HG03521 (cell line): Measurements from ENCODE around the gene ZNF212.

Experiments
- ATAC-seq: cut with Tn5 transposase; IDR thresholded peaks from one replicate; pipeline ENCODE4 v1.9.1; 2021; ENCODE audit warnings: mild to moderate bottlenecking, moderate library complexity; ENCODE audit not compliant: unreplicated experiment

ZNF212 gene

GRCh38 chr7:149284850-149285585 is 45.6 kb downstream of the ZNF212 start:
- peak; percentile 98 for ATAC-seq

DNA sequence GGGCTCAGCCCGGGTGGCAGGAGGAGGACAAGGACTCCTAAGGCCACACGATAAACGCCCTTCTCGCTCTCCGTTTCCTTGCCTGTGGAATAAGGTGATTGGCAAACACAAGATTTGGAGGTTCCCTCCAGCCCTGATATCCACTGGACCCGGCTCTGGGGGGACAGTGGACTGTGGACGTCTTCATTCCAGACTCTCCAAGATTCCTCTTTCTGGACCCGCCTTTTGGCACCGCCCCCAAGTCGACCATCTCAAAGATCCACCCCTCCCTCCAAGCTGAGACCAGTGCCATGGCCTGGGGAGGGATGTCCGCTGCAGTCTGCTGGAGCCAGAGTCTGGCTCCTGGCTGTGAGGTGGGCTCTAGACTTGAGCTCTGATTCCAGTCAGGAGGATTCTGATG is 46.2 kb downstream of the ZNF212 start:
- no peak for ATAC-seq

DNA sequence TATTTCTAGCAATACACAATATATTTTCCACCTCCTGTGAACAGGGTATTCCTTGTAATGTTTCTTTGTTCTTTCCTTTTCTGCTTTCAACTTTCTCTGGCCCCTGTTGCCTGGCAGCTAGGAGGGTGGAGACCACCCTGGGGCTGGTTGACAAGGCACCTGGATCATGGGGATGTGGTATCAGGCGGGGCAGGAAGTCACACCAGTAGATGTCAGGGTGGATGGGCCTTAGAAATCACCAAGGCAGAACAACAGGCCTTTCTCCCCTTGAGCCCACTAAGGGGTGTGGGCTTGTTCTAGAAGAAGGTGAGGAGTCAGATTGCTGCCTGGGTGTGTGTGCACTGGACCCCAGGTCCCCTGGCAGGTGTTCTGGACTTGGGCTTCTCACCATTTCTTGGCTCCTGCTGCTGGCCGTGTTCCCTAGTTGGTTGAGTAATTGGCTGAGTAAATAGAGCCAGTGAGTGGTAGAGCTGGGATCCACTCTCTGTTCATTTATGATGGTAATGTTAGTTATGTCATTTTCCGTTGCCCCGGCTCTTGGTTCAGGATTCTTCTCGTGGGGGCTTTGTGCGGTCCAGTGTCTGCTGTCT is 47.5 kb downstream of the ZNF212 start:
- ATAC-seq = no peak

- no peak for ATAC-seq
These were observed 48.2 kb downstream of the ZNF212 start for GRCh38 chr7:149287622-149288021.

- ATAC-seq = no peak
These were observed 49.8 kb downstream of the ZNF212 start for GRCh38 chr7:149289262-149289661.

GRCh38 chr7:149289856-149290255 is 50.4 kb downstream of the ZNF212 start:
- no peak for ATAC-seq

GRCh38 chr7:149291036-149291780 is 51.8 kb downstream of the ZNF212 start:
- no peak for ATAC-seq

- ATAC-seq = no peak
These were observed 52.5 kb downstream of the ZNF212 start for GRCh38 chr7:149291781-149292461.

- no peak for ATAC-seq
These were observed 53.0 kb downstream of the ZNF212 start for GRCh38 chr7:149292462-149292823.

DNA sequence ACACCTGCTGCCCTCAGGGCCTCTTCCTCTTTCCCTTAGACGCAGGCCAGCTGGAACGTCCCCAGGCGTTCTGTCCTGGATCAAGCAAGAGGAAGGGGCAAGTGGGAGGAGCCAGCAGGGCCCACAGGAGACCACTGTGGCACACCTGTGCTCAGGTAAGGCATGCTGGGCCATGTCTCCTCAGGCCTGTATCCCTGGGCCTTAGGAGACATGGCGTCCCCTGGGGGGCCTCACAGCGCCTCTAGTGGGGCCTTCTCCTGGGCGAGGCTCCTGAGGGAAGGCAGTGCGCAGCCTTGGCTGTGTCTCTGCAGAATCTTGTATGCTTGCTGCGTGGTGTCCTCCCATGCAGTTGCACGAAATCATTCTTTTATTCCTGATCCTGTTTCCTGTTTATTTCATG is 53.9 kb downstream of the ZNF212 start:
- no peak for ATAC-seq

DNA sequence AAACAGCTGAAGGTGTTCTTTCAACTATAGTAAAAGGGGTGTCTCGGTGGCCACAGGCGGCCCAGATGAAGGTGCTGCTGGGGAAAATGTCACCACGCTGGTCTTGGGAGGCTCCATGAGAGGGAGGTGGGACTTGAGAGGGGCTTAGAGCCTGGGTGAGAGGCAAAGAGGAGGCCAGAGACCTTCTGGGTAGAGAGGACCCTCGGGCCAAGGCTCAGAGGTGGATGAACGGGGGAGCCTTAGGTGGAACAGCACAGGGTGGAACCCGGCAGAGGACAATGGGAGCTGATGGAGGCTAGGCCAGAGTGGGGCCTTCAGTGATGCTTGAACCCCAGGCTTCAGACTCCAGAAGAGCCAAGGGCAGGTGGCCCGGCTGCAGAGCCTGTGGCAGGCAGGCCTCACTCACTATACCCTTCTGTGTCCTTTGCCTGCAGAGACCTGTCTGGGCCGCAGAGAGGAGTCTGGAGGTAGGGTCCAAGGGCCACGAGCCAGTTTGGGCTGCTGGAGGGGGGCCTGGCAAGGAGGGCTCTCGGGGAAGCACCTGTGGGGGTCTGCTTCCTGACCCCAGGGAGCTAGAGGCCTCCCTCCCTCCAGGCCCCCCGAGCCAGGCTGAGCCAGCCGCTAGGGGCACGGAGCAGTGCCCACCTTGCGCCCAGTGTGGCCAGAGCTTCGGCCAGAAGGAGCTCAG is 54.6 kb downstream of the ZNF212 start:
- no peak for ATAC-seq

DNA sequence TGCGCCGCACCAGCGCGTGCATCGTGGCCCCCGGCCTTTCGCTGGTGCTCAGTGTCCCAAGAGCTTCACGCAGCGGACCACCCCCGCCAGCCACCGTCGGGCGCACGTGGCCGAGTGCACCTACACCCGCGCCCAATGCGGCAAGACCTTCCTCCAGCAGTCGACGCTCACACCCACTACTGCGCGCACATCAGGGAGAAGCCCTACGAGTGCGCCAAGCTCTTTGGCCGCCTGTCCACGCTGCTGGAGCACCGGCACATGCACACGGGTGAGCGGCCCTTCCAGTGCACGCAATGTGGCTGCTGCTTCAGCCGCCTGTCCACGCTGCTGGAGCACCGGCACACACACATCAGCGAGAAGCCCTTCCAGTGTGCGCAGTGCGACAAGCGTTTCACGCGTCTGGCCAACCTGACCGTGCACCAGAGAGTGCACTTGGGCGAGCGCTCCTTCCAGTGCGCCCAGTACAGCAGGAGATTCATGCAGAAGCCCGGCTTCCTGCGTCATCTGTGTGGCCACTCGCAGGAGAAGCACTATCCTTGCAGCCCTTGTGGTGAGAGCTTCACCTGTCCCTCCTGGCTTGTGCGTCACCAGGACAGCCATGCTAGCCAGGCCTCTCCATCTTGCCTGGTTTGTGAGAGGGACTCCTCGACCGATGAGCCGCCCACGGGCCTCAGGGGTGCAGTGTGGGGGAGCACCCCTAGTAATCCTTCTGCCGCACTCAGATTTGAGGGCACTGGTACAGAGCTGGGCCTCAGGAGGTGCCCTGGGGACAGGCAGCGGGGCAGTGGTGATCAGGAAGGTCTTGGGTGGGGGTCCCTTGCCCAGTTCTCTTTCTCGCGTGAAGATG is 55.4 kb downstream of the ZNF212 start:
- ATAC-seq = no peak

GRCh38 chr7:149295481-149295850 is 56.0 kb downstream of the ZNF212 start:
- no peak for ATAC-seq

GRCh38 chr7:149296368-149296767 is 56.9 kb downstream of the ZNF212 start:
- no peak for ATAC-seq

DNA sequence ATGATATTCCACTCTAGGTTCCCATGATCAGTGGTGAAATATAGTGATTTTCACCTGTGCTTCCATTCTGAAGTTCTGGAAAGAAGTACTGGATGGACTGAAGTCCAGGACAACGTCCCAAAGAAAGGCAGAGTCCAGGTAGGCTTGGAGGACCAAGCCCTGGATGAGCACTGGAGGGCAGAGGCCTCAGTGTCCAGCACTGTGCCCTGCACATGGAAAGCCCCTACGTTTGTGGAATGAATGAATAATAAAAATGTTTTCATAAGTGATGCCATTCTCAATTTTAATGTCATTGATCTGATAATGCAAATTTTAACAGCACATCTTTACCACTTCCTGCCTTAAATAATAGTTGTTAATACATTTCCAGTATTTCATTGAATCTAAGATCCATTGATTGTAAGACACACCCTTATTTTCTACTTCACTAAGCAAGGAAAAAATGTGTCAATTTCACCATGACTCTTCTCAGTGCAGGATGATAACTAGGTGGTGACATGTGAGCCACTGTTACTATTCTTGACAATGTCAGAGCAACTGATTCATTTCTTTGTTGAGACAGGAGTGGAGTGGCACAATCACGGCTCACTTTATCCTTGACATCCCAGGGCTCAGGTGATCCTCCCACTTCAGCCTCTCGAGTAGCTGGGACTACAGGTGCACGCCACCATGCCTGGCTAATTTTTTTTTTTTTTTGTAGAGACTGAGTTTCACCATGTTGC is 57.7 kb downstream of the ZNF212 start:
- ATAC-seq = no peak

GRCh38 chr7:149300620-149301285 is 61.3 kb downstream of the ZNF212 start:
- no peak for ATAC-seq

DNA sequence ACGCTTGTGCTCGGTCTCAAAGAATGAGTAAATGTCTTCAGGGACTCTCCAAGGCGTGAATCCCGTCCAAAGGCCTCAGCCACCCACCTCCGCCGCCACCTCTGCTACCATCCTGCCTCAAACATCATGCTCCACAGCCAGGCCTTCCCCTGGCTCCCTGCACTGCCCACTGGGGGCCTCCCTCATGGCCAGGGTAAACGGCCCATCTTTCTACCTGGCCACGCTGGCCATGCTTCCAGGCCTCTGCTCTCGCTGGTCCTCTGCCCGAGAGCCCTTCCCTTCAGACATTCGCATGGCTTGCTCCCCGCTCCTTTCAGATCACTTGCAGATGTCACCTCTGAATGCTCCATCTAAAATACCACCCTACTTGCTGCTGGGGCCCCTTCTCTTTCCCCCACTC is 62.8 kb downstream of the ZNF212 start:
- ATAC-seq = no peak

- no peak for ATAC-seq
These were observed 63.4 kb downstream of the ZNF212 start for GRCh38 chr7:149302865-149303264.

DNA sequence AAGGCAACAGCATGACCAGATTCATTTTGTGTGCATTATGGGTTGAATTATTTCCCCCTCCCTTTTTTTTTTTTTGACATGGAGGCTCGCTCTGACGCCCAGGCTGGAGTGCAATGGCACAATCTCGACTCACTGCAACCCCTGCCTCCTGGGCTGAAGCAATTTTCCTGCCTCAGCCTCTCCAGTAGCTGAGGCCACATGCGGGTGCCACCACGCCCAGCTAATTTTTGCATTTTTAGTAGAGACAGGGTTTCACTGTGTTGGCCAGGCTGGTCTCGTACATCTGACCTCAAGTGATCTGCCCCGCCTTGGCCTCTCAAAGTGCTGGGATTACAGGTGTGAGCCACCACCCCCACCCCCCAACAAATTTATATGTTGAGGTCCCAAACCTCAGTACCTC is 64.6 kb downstream of the ZNF212 start:
- ATAC-seq = no peak
